NOMO-1 treated with DMSO at 0.1 percent for 48 hours (cell line): ENCODE results near the gene NHSL2.

Source experiments
- DNase-seq: peaks from one replicate; lab custom pipeline; 2025; ENCODE audit not compliant: unreplicated experiment; lab: John Stamatoyannopoulos, UW

The NHSL2 gene

DNA sequence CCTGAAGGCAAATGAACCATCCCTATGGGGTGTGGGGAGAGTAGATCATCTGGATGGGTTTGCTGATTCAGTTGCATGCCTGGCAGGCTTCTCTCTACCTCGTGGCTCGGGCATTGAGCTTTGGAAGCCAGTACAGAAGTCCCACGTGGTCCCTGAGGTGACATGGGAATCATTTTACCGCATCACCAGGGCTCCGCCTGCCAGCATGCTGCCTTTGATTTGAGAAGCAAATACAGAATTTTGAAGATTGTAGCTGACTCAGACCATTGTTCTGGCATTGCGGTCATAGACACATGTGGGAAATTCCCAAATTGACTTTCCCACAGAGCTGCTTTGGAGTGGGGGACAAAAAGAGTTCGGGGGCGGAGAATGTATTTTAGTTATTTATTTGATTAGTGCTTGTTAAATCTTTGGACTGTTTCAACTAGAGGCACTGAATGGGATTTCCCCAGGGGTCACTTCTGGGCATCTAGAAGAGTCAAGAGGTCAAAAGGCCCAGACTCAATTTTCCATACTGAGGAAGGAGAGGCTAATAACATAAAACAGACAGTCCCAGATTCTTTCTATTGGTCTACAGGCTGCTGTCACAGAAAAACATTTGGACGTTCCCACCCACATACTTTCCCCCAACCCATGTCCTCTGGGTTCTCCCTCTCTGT, 79.3 kb downstream of the NHSL2 start:
- no peak for DNase-seq

DNA sequence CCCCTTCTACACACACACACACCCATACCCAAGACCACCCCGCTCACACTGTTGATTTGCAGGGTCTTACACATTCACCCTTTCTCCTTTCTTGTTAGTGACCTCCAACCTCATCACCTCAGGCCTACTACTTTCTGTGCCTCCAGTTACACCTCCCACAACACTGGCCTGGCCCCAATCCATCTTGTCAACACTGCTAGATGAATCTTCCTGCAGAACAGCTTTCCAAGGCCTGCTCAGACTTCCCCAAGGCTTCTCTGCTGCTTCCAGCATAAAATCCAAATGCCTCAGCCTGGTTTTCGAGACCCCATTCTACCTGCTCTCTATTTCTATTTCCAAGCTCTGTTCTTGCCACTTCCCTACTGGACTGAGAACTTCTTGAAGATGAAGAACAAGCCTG, 79.9 kb downstream of the NHSL2 start:
- DNase-seq, result no peak

- DNase-seq, result no peak
These were observed 80.5 kb downstream of the NHSL2 start for GRCh38 chrX:71991164-71991563.

GRCh38 chrX:71992711-71993110, 82.1 kb downstream of the NHSL2 start:
- DNase-seq, result no peak

DNA sequence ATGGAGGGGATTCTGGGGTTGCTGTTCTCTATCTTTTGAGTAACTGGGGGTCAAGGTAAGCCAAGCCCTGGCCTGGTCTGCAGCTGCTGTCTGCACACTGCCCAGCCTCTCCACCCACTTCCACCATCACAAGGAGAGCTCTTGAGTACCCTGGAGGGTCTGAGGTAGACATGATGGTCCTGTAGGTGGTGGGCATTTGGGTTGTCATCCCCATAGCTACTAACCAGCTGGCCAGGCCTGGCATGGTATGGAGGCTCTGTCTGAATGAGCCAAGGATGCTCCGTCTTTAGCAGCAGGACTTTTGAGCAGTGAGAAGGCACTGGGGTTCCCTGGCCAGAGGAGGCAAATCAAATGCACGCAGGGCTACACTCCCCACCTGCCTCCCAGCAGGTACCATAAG, 82.7 kb downstream of the NHSL2 start:
- DNase-seq, result no peak

- no peak for DNase-seq
These were observed 84.0 kb downstream of the NHSL2 start for GRCh38 chrX:71994601-71995000.

DNA sequence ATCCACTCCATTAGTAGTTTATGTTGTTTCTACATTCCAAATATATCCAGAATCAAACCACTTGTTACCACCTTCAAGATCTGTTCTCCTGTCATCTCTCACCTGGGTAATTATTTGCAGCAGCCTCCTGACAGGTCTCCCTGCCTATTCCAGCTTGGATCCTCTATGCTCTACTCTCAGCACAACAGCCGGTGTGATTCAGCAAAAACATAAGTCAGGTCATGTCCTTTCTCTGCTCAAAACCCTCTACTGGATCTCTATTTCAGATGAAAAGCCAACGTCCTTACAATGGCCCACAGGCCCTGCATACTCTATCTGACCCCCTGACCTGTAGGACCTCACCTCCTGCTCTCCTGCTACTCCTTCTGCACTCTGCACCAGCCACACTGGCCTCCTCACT, 84.5 kb downstream of the NHSL2 start:
- no peak for DNase-seq

DNA sequence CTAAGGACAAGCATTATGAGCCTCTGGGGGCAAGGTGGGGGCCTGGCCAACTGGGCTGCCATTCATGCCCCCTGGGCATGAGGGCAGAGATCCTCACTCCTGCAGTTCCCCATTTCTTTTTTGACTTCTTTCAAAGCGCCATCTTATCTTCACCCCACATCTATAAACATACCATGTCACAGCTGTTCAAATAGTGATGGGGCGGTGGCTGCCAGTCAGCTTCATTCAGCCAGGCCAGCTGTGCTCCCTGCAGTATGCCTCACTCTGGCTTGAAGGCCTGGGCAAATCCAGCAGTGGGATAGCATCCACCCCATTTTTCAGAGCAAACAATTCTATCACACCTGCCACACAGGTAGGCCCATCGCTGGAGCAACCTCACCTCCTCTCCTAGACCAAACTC, 85.5 kb downstream of the NHSL2 start:
- no peak for DNase-seq

DNA sequence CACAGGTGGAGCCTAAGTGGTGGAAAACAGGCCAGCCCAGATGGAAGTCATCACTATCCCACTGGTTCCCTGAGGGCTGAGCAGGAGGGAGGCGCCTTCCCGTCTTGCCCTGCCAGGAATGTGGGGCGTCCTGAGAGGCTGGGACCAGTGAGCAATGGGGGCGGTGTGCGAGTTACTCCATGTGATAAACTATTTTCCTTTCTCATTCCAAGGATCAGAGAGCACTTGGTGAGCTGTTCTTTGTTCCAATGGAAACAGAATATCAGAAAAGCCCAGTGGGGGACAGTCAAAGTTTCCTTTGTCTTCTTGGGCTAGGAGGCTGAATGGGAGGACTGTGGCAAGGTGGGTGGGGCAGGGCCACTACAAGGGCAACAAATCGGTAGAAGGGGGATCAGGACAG, 86.2 kb downstream of the NHSL2 start:
- DNase-seq, result no peak

DNA sequence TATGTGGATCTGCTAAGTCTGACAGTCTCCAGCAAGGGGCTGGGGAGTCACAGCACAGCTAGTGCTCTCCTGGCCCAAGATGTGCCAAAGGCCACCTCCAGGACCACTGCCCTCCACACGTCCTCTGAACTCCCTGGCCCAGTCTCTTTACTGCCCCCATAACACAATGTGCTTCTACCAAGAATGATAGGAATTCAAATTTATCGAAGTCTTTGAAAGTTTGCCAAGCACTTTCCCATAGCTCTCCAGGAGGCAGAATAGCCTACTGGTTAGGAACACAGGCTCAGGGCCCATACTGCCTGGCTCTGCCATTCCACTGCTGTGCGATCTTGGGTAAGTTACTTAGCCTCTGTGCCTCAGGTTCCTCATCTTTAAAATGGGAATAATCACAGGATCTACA, 86.7 kb downstream of the NHSL2 start:
- DNase-seq, result no peak

DNA sequence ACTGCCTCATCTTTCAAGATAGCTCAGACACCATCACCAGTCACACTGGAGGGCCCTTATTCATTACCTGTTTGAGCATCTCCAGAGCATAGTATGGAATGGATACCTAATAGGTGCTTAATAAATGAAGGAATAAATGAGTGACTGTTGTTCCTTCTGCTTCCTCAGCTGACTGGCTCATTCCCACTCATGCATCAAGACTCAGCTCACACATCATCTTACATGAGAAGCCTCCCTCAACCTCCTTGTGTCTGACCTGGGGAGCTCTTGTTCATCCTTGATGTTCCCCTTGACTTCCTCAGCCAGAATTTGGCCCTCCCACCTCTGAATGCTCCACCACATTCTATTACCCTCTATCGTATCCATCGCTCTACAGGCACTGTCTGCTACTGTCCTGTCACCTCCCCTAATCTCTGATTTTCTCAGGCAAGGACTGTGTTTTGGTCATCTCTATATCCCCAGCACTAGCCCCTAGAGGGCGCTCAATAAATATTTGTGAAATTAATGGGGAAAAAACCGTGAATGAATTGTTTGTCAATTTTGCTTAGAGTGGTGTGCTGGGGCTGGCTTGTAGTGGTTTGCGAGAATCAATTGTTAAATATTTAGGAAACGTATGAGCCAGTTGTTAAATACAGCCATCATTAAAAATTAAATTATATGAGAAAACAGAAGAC, 88.3 kb downstream of the NHSL2 start:
- peak; percentile 20 for DNase-seq

DNA sequence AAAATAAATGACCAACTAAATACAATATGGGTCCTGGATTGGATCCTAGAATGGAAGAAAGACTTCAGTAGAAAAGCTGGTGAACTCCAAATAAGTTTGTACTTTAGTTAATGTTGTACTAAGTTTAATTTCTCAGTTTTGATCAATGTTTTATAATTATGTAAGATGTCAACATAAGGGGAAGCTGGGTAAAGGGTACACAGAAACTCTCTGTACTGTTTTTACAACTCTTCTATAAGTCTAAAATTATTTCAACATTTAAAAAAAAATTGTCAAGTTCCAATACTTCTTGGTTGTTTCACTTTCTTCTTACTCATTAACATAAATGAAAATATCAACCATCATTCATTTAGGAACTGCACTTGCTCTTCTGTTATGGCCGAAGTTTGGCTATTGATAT, 88.9 kb downstream of the NHSL2 start:
- no peak for DNase-seq

DNA sequence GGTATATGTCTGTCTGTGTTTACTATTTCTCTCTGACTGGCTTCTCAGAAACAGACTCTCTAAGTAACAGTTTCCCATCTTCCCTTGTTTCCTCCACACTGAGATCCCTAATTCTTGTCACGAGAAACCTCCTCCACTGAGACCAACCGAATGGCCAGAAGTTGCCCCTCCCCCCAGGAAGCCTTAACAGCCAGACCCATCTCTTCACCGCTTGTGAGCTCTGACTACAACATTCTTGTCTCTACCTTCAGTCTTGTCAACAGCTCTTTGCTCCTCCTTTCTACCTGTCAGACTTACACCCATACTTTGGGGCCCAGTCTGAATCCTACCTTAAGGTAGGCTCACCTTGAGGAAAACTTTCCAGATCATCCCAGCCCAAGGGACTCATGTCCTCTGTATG, 90.8 kb downstream of the NHSL2 start:
- no peak for DNase-seq

DNA sequence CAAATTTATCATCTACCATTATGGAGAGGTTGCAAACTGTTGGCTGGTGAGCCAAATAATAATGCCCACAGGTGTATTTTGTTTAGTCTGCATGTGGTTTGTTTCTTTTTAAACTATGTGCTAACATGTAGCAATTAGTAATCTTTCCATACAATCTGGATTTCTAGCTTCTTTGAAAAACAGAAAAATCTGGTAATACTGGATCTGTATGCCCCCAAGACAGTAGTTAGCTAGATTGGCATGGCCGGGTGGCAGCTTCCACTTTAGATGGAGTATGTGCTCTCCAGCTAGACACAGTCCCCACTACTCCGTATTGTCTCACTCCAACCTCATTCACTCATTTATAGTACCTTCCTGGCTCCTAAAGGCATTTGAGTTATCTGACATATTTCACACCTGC, 91.3 kb downstream of the NHSL2 start:
- no peak for DNase-seq

GRCh38 chrX:72002875-72003274, 92.2 kb downstream of the NHSL2 start:
- DNase-seq, result no peak

- no peak for DNase-seq
These were observed 93.4 kb downstream of the NHSL2 start for GRCh38 chrX:72003811-72004750.

DNA sequence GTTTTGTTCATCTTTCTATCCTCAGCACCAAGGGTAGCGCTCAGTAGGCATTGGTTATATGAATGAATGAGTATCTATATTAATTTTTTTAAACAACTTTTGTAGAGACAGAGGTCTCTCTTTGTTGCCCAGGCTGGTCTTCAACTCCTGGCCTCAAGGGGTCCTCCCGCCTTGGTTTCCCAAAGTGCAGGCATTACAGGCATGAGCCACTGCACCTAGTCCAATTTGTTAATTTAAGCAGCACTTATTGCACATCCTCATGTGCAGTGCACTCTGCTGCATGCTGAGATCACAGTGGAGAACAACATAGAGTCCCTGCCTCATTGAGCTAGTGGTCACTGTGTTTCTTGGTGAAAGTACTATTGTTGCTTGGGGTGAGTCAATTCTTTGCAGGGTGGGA, 94.4 kb downstream of the NHSL2 start:
- DNase-seq, result no peak

- DNase-seq, result no peak
These were observed 95.8 kb downstream of the NHSL2 start for GRCh38 chrX:72006461-72006860.

- DNase-seq, result no peak
These were observed 99.1 kb downstream of the NHSL2 start for GRCh38 chrX:72009731-72010130.

DNA sequence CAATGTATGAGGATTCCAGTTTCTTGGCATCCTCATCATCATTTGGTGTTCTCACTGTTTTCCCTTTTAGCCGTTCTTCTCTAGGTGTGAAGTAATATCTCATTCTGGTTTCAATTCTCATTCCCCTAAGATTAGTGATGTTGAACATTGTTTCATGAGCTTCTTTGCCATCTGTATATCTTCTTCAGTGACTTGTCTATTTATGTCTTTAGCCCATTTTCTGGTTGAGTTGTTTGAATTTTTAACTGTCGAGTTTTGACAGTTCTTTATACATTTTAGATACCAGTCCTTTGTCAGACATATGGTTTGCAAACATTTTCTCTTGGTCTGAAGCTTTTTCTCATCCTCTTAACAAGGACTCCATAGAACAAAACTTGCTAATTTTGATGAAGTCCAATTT, 101.1 kb downstream of the NHSL2 start:
- DNase-seq, result no peak

GRCh38 chrX:72015383-72015782, 104.7 kb downstream of the NHSL2 start:
- DNase-seq, result no peak
